ENCODE measurements around the gene TMEM164.

- TF ChIP-seq CTCF (IDR thresholded peaks at IDR 0.05; ENCODE audit: insufficient read depth, low read depth, low read length) (no peak), EZH2 (IDR thresholded peaks at IDR 0.05; ENCODE audit: insufficient read depth, low read length) (no peak)
These were observed 172.8 kb downstream of the TMEM164 start for GRCh38 chrX:110175696-110176095.
